Measurements from ENCODE around the gene CXCL5.

CXCL5 gene

GRCh38 chr4:73947239-73947985 lies 51.1 kb downstream of the CXCL5 start:
- POLR2A ChIA-PET = no interaction called here
- CTCF ChIA-PET = interaction anchor here (0.7 to 1.7 kb wide), 2 partner anchors 187 to 285 kb away, joined by 3 to 6 read pairs; no protein-coding TSS in a partner anchor
- DNase-seq (ENCODE audit: low read depth, low spot score) = no peak
- no peak for TF ChIP-seq CTCF (IDR thresholded peaks at IDR 0.05; ENCODE audit: insufficient read depth, low read length, missing control alignments)
- H3K4me3 ChIP-seq (ENCODE audit: low read depth, low read length) = no peak overlapping the region

GRCh38 chr4:73945674-73946449 lies 52.6 kb downstream of the CXCL5 start:
- POLR2A ChIA-PET = no interaction called here
- DNase-seq (ENCODE audit: low read depth, low spot score) = no peak
- no peak overlapping the region for H3K4me3 ChIP-seq (ENCODE audit: low read depth, low read length)
- CTCF ChIA-PET = interaction anchor here (1.0 to 1.5 kb wide), 3 partner anchors 9 to 352 kb away, joined by 3 read pairs; no protein-coding TSS in a partner anchor
- no peak for TF ChIP-seq CTCF (IDR thresholded peaks at IDR 0.05; ENCODE audit: insufficient read depth, low read length, missing control alignments)

Measured in AG04449 (cell line).